Calu3 (cell line): ENCODE measurements around the gene NCBP1. TPM values are rescaled to one million over a fixed set of nuclear protein-coding genes. Genes with fewer than 3 reads are reported as not detected.

Source experiments
- BruUV-seq: library from RNA; stranded (reverse); fragments of 400-500 nt; replicated peaks from 2 replicates; lab custom pipeline; 2021; lab: Mats Ljungman, UMichigan
- CTCF ChIA-PET: fragments of 300-600 bp; sonication (Branson Sonifier 250); formaldehyde crosslinking; loops from one replicate; lab custom pipeline; 2022; ENCODE audit warnings: antibody characterized with exemption; lab: Charles Lee
- DNase-seq: peaks from one replicate; pipeline ENCODE4 v3.0.0; 2022
- H3K27ac Mint-ChIP-seq: one replicate; pipeline ENCODE4 v1.8.0; 2022; ENCODE audit warnings: mixed read lengths; ENCODE audit not compliant: unreplicated experiment
- H3K27me3 Mint-ChIP-seq: one replicate; pipeline ENCODE4 v1.8.0; 2022; ENCODE audit warnings: mixed read lengths; ENCODE audit not compliant: unreplicated experiment
- H3K36me3 Mint-ChIP-seq: one replicate; pipeline ENCODE4 v1.8.0; 2022; ENCODE audit warnings: mild to moderate bottlenecking, moderate library complexity, mixed read lengths; ENCODE audit not compliant: insufficient read depth, unreplicated experiment
- H3K4me1 Mint-ChIP-seq: one replicate; pipeline ENCODE4 v1.8.0; 2022; ENCODE audit warnings: mild to moderate bottlenecking, low read depth, mixed read lengths; ENCODE audit not compliant: unreplicated experiment
- H3K4me3 Mint-ChIP-seq: one replicate; pipeline ENCODE4 v1.8.0; 2022; ENCODE audit warnings: mild to moderate bottlenecking, low read depth, moderate library complexity, mixed read lengths; ENCODE audit not compliant: unreplicated experiment
- H3K9me3 Mint-ChIP-seq: one replicate; pipeline ENCODE4 v1.8.0; 2022; ENCODE audit warnings: low read depth, mixed read lengths; ENCODE audit not compliant: unreplicated experiment
- intact Hi-C: fragments of 100-400 bp; cut with micrococcal nuclease; formaldehyde crosslinking; loops from one replicate; pipeline ENCODE4 v1.10.0; 2022; ENCODE audit not compliant: unreplicated experiment
- total RNA-seq: library from RNA; stranded (reverse); gene quantifications from 2 replicates; pipeline ENCODE4 v1.2.3, GENCODE V29; 2022
- TF ChIP-seq, protein P1 (sequence below): fragments of 200-600 bp; IDR thresholded peaks from one replicate; pipeline ENCODE4 v1.8.0; 2022; ENCODE audit warnings: antibody characterized with exemption; ENCODE audit not compliant: unreplicated experiment

Gene NCBP1
- total RNA-seq, 1 experiment from 2014 or later, result 32.2 TPM

DNA sequence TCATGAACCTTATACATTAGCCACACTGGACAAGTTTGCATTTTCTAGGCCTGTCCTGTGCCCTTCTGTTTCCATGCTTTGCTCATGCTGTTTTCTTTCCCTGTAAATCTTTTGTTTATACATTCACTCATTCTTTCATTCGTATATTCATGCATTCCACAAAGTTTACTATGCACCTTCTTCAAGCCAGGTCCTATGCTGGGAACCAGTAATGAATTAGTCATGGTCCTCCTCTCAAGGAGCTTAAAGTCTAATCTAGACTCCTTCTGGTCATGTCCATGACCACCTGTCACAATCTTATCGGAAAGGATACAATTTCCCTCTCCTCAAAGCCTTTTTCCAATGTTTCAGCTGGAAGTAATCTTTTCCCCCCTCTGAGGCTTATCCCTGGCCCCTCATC is 72.6 kb downstream of the NCBP1 start:
- CTCF ChIA-PET, result no interaction called here
- no peaks in the 10 kb centered on the region for H3K9me3 Mint-ChIP-seq
- no peak for DNase-seq
- intact Hi-C loops, result no loop called here
- TF ChIP-seq, protein P1, sequence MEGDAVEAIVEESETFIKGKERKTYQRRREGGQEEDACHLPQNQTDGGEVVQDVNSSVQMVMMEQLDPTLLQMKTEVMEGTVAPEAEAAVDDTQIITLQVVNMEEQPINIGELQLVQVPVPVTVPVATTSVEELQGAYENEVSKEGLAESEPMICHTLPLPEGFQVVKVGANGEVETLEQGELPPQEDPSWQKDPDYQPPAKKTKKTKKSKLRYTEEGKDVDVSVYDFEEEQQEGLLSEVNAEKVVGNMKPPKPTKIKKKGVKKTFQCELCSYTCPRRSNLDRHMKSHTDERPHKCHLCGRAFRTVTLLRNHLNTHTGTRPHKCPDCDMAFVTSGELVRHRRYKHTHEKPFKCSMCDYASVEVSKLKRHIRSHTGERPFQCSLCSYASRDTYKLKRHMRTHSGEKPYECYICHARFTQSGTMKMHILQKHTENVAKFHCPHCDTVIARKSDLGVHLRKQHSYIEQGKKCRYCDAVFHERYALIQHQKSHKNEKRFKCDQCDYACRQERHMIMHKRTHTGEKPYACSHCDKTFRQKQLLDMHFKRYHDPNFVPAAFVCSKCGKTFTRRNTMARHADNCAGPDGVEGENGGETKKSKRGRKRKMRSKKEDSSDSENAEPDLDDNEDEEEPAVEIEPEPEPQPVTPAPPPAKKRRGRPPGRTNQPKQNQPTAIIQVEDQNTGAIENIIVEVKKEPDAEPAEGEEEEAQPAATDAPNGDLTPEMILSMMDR, result no peak
- BruUV-seq, result no TSS peak
- no peaks in the 10 kb centered on the region for H3K27me3 Mint-ChIP-seq
- no peak overlapping the region for H3K27ac Mint-ChIP-seq
- H3K36me3 Mint-ChIP-seq, result peaks cover 4% of the 10 kb centered on the region
- H3K4me3 Mint-ChIP-seq, result no peak overlapping the region
- H3K4me1 Mint-ChIP-seq, result peaks cover 36% of the 10 kb centered on the region

DNA sequence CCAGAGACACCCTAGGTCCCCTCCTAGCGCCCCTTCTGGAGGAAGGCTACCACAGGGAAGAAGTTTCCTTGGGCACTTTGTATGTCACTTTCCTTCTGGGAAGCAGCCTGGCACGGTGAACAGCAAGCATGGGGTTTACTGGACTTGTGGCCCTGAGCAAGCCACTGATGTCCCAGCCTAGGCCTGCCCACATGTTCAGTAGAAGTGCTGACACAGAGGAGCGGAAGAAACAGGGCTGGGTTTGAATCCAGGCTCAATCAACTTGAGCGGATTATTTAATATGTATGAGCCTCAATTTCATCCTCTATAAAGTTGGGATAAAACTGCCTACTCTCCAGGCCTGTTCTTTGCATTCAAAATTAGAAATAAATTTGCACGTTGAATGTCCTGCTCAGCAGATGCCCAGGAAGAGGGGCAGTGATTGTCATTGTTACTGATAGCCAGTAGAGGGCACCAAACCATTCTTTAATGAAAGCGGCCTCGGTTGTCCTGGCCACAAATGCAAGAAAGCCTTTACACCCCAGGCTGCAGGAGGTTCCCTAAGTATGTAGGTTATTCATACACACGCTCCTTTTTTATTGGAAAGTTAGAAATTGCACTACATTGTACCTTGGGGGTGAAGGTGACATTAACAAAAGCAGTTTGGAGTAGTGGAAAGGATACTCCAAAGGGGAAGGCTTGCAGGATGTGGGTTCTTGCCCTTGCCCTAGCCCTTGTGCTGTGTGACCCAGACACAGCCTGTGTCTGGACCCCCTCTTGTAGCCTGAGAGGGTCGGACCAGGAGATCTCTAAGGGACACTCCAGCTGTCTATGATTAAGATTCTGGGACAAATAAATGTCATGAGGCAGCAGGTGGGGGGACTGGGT is 77.0 kb downstream of the NCBP1 start:
- no peaks in the 10 kb centered on the region for H3K36me3 Mint-ChIP-seq
- DNase-seq, result peak; percentile 40
- CTCF ChIA-PET, result interaction anchor here (0.7 kb wide), 1 partner anchor 143 kb away, joined by 4 read pairs; no protein-coding TSS in a partner anchor
- no peak overlapping the region for H3K4me3 Mint-ChIP-seq
- TF ChIP-seq, protein P1, result peak; percentile 45
- no TSS peak for BruUV-seq
- H3K27me3 Mint-ChIP-seq, result no peaks in the 10 kb centered on the region
- no peak overlapping the region for H3K27ac Mint-ChIP-seq
- intact Hi-C loops, result loop anchor here (1.0 to 5.0 kb wide), 3 partner anchors 92 to 191 kb away; partner anchors contain the start of gene FOXE1
- H3K9me3 Mint-ChIP-seq, result no peaks in the 10 kb centered on the region
- H3K4me1 Mint-ChIP-seq, result peaks cover 20% of the 10 kb centered on the region

DNA sequence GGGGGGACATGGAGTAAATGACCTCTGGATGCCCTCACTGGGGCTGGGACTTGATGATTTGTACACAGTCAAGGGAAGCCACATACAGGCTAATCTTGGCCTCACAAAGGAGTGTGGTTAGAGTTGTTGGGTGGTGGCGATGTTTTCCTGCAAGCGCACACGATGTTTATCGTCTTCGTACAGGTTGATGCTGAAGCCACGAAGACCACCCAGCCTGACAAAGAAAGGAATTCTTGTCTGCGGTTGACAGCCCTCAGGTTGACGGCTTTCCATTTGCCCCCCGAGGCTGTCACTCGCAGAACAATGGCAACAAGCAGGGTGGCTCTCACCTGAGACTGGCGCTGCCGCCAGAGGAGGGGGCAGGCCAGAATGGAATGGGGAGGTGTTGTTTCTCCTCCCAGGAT is 77.6 kb downstream of the NCBP1 start:
- CTCF ChIA-PET, result interaction anchor here (0.7 kb wide), 1 partner anchor 142 kb away, joined by 4 read pairs; no protein-coding TSS in a partner anchor
- intact Hi-C loops, result loop anchor here (5.0 kb wide), 2 partner anchors 91 to 141 kb away; partner anchors contain the start of gene FOXE1
- Mint-ChIP-seq H3K36me3 (no peaks in the 10 kb centered on the region), H3K4me1 (peaks cover 14% of the 10 kb centered on the region), H3K27ac (no peak overlapping the region), H3K4me3 (no peak overlapping the region), H3K27me3 (no peaks in the 10 kb centered on the region), H3K9me3 (no peaks in the 10 kb centered on the region)
- TF ChIP-seq, protein P1, result no peak
- no TSS peak for BruUV-seq
- no peak for DNase-seq

DNA sequence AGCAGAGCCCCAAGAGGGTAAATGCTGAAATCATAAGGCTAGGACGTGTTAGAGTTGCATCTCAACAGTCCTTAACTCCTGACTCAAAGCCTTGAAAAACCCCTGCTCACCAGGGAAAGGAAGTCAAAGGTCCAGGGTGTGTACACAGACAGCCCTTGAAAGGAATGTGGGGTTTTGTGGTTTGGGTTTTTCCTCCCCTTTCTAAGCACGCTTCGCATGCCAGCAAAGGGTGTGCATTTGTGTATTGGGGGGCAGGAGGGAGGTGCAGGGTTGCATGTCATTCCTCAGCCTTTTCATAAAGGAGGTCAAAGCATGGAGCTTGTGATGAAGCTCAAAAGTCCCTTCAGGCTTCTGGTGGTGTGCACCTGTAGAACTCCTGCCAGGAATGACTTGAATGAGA is 80.8 kb downstream of the NCBP1 start:
- TF ChIP-seq, protein P1, result no peak
- Mint-ChIP-seq H3K9me3 (peaks cover 3% of the 10 kb centered on the region), H3K4me1 (peaks cover 12% of the 10 kb centered on the region), H3K36me3 (peaks cover 4% of the 10 kb centered on the region), H3K27ac (peak overlapping the region; percentile 77), H3K4me3 (no peak overlapping the region), H3K27me3 (no peaks in the 10 kb centered on the region)
- CTCF ChIA-PET, result interaction anchor here (0.8 to 1.2 kb wide), 4 partner anchors 10 to 176 kb away, joined by 3 to 4 read pairs (median 3); partner anchors contain the start of gene XPA
- no TSS peak for BruUV-seq
- intact Hi-C loops, result loop anchor here (5.0 kb wide), 2 partner anchors 88 to 138 kb away; partner anchors contain the start of gene FOXE1
- DNase-seq, result peak; percentile 69
